ENCODE data around the gene P2RY14. TPM values are rescaled to one million over a fixed set of nuclear protein-coding genes. Genes with fewer than 3 reads are reported as not detected.

Gene P2RY14
- total and polyA plus RNA-seq, 2 experiments from 2014 or later, result 0.95 TPM; not detected in 1

DNA sequence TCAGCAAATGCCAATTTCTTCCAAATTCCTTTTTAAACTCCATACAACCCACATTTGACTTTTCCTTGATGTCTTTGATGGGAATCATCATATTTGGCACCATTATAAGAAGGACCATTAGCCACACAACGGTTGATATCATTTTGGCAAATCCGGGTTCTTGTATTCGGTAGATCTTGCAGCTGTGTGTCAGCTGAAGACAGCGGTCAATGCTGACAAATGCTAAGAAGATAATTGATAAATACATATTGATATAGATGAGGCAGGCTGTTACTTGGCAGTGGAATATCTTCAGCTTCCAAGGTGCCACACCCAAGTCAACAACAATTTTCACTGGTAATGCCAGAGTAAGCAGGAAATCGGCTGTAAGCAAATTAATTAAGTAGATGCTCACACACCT is 79.5 kb downstream of the P2RY14 start:
- no peak overlapping the region for H3K4me2 ChIP-seq
- no peaks in the 10 kb centered on the region for H3F3A ChIP-seq (replicated peaks; ENCODE audit: low read depth)
- H4K20me1 ChIP-seq (replicated peaks; ENCODE audit: insufficient read depth), result no peaks in the 10 kb centered on the region
- Mint-ChIP-seq H3K27me3 (ENCODE audit: insufficient read depth, low read depth, poor library complexity) (no peaks in the 10 kb centered on the region), H3K4me3 (no peak overlapping the region), H3K27ac (no peak overlapping the region), H3K36me3 (ENCODE audit: low read depth) (0 out of 3 replicates have a peak, but pooled peaks cover 5% of the 10 kb centered on the region), H3K4me1 (no peaks in the 10 kb centered on the region), H3K9me3 (no peaks in the 10 kb centered on the region)
- no peak for DNase-seq (ENCODE audit: low spot score)
- H3K27me3 ChIP-seq (ENCODE audit: insufficient read depth), result no peaks in the 10 kb centered on the region
- no peak for ATAC-seq
- 0 out of 2 replicates have a peak, but pooled peaks cover 3% of the 10 kb centered on the region for H3K36me3 ChIP-seq (ENCODE audit: insufficient read depth)
- no peaks in the 10 kb centered on the region for H3K4me1 ChIP-seq (ENCODE audit: insufficient read depth)
- H3K9me2 ChIP-seq (ENCODE audit: insufficient read depth), result no peaks in the 10 kb centered on the region
- no peak overlapping the region for H3K4me3 ChIP-seq
- H3K79me2 ChIP-seq (replicated peaks; ENCODE audit: insufficient read depth), result no peaks in the 10 kb centered on the region
- no peak overlapping the region for H3K27ac ChIP-seq (ENCODE audit: low read depth)
- H2AFZ ChIP-seq, result no peak overlapping the region
- TF ChIP-seq CREB1 (CRISPR knock-in tag; IDR thresholded peaks at IDR 0.05; ENCODE audit: low read depth) (no peak), EZH2phosphoT487 (IDR thresholded peaks at IDR 0.05; ENCODE audit: unreplicated experiment) (no peak), STAT1 (IDR thresholded peaks at IDR 0.05; ENCODE audit: unreplicated experiment) (no peak), POLR2AphosphoS5 (IDR thresholded peaks at IDR 0.05; ENCODE audit: low read depth) (no peak)

DNA sequence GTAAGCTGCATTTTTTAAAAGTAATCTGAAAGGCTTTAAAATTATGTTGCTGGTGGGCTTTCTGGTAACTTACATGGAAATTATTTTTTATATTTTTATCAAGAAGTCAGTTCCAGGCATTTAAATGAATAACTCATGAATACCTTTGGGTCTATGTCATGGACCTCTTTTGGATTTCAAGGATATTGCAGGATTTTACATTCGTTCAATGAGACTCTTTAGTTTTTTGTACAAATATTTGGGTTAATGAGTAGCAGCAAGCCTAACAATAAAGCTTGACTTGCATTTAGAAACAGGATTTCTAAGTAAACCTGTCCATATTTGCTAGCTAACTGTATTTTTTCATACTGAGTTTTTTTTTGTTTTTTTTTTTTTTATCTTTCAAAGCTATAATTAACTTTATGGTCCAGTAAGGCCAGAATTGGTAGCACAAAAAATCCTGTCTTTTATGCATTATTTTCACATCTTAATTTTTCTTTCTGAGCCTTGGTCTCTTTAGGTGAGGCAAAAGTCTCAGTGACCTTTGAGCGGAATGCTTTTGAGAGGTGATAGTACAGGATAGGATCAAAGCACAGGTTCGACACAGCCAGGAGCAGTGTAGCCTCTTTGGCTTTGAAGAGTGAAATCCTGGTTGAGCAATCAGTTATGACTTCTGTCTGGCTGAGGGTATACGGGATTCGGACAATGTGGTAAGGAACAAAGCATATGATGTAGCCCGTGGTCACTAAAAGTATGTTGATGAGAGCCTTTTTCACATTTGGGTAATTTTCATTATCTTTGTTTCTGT is 80.2 kb downstream of the P2RY14 start:
- H3K4me1 ChIP-seq (ENCODE audit: insufficient read depth), result no peaks in the 10 kb centered on the region
- DNase-seq (ENCODE audit: low spot score) (no peak), ATAC-seq (no peak)
- H3K4me3 ChIP-seq, result no peak overlapping the region
- H3K79me2 ChIP-seq (replicated peaks; ENCODE audit: insufficient read depth), result no peaks in the 10 kb centered on the region
- no peaks in the 10 kb centered on the region for H4K20me1 ChIP-seq (replicated peaks; ENCODE audit: insufficient read depth)
- H3K27ac Mint-ChIP-seq, result no peak overlapping the region
- no peaks in the 10 kb centered on the region for H3K9me2 ChIP-seq (ENCODE audit: insufficient read depth)
- no peaks in the 10 kb centered on the region for H3K27me3 Mint-ChIP-seq (ENCODE audit: insufficient read depth, low read depth, poor library complexity)
- H3K4me3 Mint-ChIP-seq, result no peak overlapping the region
- H3K4me1 Mint-ChIP-seq, result no peaks in the 10 kb centered on the region
- no peak overlapping the region for H2AFZ ChIP-seq
- H3K4me2 ChIP-seq, result no peak overlapping the region
- 0 out of 2 replicates have a peak, but pooled peaks cover 3% of the 10 kb centered on the region for H3K36me3 ChIP-seq (ENCODE audit: insufficient read depth)
- no peaks in the 10 kb centered on the region for H3K9me3 Mint-ChIP-seq
- no peaks in the 10 kb centered on the region for H3F3A ChIP-seq (replicated peaks; ENCODE audit: low read depth)
- H3K27me3 ChIP-seq (ENCODE audit: insufficient read depth), result no peaks in the 10 kb centered on the region
- H3K36me3 Mint-ChIP-seq (ENCODE audit: low read depth), result 0 out of 3 replicates have a peak, but pooled peaks cover 5% of the 10 kb centered on the region
- no peak overlapping the region for H3K27ac ChIP-seq (ENCODE audit: low read depth)
- TF ChIP-seq, protein P1, sequence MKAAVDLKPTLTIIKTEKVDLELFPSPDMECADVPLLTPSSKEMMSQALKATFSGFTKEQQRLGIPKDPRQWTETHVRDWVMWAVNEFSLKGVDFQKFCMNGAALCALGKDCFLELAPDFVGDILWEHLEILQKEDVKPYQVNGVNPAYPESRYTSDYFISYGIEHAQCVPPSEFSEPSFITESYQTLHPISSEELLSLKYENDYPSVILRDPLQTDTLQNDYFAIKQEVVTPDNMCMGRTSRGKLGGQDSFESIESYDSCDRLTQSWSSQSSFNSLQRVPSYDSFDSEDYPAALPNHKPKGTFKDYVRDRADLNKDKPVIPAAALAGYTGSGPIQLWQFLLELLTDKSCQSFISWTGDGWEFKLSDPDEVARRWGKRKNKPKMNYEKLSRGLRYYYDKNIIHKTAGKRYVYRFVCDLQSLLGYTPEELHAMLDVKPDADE (IDR thresholded peaks at IDR 0.05), result no peak
- TF ChIP-seq, protein P2, sequence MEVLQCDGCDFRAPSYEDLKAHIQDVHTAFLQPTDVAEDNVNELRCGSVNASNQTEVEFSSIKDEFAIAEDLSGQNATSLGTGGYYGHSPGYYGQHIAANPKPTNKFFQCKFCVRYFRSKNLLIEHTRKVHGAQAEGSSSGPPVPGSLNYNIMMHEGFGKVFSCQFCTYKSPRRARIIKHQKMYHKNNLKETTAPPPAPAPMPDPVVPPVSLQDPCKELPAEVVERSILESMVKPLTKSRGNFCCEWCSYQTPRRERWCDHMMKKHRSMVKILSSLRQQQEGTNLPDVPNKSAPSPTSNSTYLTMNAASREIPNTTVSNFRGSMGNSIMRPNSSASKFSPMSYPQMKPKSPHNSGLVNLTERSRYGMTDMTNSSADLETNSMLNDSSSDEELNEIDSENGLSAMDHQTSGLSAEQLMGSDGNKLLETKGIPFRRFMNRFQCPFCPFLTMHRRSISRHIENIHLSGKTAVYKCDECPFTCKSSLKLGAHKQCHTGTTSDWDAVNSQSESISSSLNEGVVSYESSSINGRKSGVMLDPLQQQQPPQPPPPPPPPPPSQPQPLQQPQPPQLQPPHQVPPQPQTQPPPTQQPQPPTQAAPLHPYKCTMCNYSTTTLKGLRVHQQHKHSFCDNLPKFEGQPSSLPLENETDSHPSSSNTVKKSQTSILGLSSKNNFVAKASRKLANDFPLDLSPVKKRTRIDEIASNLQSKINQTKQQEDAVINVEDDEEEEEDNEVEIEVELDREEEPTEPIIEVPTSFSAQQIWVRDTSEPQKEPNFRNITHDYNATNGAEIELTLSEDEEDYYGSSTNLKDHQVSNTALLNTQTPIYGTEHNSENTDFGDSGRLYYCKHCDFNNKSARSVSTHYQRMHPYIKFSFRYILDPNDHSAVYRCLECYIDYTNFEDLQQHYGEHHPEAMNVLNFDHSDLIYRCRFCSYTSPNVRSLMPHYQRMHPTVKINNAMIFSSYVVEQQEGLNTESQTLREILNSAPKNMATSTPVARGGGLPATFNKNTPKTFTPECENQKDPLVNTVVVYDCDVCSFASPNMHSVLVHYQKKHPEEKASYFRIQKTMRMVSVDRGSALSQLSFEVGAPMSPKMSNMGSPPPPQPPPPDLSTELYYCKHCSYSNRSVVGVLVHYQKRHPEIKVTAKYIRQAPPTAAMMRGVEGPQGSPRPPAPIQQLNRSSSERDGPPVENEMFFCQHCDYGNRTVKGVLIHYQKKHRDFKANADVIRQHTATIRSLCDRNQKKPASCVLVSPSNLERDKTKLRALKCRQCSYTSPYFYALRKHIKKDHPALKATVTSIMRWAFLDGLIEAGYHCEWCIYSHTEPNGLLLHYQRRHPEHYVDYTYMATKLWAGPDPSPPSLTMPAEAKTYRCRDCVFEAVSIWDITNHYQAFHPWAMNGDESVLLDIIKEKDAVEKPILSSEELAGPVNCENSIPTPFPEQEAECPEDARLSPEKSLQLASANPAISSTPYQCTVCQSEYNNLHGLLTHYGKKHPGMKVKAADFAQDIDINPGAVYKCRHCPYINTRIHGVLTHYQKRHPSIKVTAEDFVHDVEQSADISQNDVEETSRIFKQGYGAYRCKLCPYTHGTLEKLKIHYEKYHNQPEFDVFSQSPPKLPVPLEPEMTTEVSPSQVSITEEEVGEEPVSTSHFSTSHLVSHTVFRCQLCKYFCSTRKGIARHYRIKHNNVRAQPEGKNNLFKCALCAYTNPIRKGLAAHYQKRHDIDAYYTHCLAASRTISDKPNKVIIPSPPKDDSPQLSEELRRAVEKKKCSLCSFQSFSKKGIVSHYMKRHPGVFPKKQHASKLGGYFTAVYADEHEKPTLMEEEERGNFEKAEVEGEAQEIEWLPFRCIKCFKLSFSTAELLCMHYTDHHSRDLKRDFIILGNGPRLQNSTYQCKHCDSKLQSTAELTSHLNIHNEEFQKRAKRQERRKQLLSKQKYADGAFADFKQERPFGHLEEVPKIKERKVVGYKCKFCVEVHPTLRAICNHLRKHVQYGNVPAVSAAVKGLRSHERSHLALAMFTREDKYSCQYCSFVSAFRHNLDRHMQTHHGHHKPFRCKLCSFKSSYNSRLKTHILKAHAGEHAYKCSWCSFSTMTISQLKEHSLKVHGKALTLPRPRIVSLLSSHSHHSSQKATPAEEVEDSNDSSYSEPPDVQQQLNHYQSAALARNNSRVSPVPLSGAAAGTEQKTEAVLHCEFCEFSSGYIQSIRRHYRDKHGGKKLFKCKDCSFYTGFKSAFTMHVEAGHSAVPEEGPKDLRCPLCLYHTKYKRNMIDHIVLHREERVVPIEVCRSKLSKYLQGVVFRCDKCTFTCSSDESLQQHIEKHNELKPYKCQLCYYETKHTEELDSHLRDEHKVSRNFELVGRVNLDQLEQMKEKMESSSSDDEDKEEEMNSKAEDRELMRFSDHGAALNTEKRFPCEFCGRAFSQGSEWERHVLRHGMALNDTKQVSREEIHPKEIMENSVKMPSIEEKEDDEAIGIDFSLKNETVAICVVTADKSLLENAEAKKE (CRISPR knock-in tag; IDR thresholded peaks at IDR 0.05), result no peak
- TF ChIP-seq, protein P3, sequence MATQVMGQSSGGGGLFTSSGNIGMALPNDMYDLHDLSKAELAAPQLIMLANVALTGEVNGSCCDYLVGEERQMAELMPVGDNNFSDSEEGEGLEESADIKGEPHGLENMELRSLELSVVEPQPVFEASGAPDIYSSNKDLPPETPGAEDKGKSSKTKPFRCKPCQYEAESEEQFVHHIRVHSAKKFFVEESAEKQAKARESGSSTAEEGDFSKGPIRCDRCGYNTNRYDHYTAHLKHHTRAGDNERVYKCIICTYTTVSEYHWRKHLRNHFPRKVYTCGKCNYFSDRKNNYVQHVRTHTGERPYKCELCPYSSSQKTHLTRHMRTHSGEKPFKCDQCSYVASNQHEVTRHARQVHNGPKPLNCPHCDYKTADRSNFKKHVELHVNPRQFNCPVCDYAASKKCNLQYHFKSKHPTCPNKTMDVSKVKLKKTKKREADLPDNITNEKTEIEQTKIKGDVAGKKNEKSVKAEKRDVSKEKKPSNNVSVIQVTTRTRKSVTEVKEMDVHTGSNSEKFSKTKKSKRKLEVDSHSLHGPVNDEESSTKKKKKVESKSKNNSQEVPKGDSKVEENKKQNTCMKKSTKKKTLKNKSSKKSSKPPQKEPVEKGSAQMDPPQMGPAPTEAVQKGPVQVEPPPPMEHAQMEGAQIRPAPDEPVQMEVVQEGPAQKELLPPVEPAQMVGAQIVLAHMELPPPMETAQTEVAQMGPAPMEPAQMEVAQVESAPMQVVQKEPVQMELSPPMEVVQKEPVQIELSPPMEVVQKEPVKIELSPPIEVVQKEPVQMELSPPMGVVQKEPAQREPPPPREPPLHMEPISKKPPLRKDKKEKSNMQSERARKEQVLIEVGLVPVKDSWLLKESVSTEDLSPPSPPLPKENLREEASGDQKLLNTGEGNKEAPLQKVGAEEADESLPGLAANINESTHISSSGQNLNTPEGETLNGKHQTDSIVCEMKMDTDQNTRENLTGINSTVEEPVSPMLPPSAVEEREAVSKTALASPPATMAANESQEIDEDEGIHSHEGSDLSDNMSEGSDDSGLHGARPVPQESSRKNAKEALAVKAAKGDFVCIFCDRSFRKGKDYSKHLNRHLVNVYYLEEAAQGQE (IDR thresholded peaks at IDR 0.05; ENCODE audit: unreplicated experiment), result no peak
- TF ChIP-seq ZNF331 (CRISPR knock-in tag; IDR thresholded peaks at IDR 0.05; ENCODE audit: low read depth), result no peak
- TF ChIP-seq ZNF114 (CRISPR knock-in tag; IDR thresholded peaks at IDR 0.05), result no peak
